HG03571 (cell line): ENCODE measurements around the gene AGK.
"Not testable (repeated sequence)": the region's sequence is repeated elsewhere in the genome, so short reads cannot be mapped to it uniquely, and the experiment has no call there.

Source experiments
- ATAC-seq: cut with Tn5 transposase; IDR thresholded peaks from one replicate; pipeline ENCODE4 v1.9.1; 2021; ENCODE audit not compliant: unreplicated experiment

AGK gene

DNA sequence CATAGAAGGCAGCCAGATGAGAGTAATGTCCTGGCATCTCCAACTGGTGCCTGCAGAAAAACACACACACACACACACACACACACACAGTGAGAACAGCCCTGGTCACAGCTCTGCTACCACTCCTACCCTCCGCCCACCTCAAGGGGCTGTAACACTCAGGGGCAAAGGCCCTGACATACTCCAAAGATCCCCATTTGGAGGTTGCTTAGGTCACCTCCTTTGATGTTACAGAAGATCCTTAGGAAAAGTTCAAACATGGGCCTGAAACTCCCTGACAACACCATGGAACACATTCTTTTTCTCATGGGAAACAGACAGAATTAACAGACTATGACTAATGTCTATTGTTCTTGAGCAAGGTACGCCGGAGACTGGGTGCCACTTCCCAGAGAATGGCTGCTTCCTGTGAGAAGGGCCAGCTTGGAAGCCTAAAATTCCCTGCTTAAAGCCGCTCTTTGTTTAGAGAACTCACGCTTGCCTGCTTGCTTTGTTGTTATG lies 123.0 kb downstream of the AGK start:
- ATAC-seq, result no peak

DNA sequence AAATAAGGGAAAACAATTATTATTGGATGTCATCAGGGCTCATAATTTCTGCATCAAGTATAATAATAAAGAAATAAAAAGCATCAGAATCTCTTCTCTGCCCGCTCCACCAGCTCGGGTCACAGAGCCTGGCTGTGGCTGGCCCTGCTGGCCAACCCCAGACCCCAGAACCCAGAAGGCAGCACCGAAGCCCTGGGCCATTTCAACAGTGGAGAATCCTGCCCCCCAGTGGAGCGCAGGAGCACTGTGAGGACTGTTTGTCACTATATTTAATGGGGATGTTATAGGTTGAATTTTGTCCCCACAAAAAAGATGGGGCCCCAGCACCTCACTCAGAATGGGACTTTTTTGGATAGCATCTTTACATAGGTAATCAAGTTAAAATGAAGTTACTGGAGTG lies 123.5 kb downstream of the AGK start:
- ATAC-seq, result no peak

DNA sequence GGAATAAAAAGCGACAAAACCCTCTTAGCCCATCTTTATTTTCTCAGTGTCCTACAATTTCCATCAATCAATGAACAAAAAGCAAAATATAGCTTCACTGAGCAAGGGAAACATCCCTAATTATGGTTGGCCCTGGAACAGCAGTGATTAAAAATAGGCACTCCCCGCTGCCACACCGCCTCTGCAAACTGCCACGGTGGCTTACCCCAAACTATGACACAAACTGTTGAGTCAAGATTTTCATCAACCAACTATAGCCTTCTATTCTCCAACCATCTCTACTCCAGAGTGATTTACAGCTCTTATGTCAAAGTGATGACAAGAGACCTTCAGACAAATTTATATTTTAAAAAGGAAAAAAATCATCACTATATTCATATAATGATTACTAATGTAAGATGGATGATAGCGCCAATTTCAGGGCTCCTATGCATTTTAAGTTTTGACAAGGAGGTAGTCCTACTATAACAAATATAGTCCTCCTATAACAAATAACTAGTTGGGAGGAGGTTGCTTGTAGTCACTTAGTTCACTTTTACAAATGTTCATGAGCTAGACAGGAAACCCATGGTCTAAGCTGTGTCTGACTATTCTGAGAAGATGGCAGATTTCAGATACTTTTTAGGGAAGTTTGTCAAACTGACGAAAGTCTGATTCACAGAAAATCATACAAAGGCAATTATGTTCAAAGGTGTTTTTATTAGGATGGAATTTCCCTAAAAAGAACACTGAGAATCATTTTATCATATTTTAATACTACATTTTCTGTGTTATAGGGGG lies 124.4 kb downstream of the AGK start:
- ATAC-seq, result no peak

DNA sequence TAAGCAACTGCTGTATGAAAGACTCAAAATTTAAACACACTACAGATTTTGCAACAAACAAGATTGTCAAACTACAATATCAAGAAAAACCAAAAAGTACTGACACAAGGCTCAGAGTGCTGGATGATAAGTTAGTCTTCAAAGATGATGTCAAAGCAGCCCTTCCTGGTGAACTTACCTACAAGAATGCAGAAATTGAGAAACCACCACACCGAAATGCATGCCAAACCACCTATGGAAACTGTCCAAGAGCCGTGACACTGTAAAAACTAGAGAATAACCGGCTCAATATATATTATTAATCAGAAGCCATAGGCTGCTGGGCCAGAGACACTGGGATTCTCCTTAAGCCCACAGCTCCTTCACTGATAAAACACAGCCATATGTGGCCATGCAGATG lies 125.4 kb downstream of the AGK start:
- no peak for ATAC-seq

DNA sequence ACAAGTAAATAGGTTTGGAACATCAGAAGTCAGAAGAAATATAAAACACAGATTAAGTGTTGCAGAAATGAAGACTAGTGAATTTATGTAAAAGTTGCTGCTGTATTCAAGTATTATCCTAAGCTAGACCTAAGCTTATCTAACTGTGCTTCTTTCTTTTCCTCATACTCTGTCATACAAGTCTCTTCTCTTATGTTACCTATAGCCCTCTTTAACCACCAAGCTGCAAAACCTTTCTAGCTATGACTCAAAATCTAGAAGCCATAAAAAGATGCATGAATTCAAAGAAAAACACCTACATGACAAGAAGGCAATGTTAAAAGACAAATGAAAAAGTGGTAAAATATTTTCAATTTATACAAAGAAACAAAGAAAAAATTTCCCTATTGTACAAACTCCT lies 127.8 kb downstream of the AGK start:
- no peak for ATAC-seq

DNA sequence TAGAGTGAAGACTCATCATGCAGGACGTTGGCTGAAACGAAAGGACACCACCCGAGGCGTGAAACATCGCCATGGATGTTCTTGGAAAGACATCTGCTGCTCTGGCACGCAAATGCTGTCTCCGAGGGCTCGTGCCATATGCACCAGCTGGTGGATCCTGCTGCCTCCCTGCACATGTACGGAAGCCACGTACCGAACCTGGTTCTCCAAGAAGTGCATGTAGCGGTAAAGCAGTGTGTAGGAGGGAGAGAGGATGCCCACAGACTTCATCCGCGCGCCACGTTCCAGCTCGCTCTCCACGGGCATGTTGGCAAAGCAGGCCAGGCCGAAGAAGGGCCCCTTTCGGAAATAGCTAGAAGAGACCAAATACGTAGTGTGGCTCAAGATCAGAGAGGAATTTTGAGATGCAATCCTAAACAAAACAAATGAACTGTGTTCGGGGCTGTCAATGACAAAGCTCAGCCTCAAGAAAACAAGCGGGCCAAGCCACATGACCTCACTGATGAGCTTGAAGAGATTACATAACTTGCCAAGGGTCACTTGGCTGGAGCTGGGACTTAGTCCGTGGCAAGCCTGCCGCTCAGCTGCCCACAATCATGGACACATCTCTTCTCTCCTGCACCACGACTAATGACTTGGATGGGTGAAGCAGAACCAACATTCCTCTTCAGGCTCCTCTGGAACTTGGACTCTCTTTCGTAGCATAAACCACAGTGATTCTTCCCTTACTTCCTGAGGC lies 134.2 kb downstream of the AGK start:
- no peak for ATAC-seq

DNA sequence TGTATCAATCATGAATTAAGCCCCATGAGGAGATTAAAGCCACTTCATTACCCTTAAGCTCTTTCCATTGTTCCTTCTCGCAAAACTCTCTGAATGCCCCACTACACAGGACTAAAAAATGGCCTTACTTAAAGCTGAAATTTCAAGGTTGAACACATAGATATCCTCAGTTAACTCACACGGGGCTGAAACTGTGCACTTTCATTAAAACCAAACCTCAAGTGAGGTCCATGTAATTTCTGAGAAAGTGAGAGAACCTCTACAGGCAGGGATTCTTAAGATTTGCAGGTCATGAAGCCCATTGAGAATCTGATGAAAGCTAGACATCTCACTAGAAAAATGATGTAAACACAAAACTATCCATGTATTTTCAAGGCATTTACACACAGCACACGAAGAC lies 134.9 kb downstream of the AGK start:
- ATAC-seq, result no peak

DNA sequence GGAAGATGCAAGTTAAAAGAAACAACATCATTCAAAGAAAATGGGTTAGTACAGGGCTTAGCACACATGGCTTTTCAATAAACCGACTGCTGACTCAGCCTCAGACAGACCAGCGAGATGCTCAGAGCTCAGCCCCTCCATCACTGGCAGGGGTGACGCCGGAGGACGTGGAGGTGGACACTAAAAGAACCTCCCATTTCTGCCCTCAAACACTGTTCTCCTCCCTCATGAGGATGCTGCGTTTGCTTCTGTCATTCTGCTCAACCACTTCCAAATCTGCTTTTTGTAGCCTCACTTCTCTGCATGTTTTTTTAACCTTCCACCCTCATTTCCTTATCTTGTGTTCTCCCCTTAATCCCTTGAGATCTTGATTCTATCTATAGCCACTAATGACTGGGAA lies 135.5 kb downstream of the AGK start:
- no peak for ATAC-seq

DNA sequence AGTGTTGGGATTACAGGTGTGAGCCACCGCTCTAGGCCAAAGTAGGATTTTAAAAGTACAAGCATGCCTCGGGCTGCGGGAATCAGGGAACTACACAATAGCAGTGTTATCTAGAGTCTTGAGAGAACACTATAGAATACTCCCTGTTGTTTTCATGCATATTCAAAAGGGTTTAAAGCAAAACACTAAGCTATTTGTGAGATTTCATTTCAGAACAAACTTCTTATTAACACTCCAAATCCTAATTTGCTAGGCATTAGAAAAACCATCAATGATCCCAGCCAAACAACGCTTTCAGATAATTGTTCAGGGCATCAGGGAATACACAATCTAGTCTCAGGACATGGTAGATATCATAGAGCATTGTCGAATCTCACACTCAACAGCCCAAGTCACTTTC lies 136.8 kb downstream of the AGK start:
- ATAC-seq, result no peak

DNA sequence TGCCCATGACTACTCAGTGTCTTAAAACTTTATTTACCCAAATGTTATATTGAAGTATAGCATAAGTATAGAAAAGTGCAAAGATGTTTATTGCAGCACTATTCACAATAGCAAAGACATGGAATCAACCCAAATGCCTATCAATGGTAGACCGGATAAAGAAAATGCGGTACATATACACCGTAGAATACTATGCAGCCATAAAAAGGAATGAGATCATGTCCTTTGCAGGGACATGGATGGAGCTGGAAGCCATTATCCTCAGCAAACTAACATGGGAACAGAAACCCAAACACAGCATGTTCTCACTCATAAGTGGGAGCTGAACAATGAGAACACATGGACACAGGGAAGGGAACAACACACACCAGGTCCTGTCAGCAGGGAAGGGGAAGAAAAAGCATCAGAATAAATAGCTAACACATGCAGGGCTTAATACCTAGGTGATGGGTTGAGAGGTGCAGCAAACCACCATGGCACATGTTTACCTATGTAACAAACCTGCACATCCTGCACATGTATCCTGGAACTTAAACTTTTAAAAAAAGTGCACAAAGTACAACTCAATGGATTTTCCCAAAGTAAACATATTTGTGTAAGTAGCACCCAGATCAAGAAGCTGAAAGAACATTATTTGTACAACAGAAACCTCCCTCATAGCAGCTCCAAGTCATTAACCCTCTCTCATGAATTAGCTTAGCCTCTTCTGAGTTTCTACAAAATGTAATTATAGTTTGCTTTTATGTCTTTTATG lies 138.0 kb downstream of the AGK start:
- not testable (repeated sequence) for ATAC-seq

DNA sequence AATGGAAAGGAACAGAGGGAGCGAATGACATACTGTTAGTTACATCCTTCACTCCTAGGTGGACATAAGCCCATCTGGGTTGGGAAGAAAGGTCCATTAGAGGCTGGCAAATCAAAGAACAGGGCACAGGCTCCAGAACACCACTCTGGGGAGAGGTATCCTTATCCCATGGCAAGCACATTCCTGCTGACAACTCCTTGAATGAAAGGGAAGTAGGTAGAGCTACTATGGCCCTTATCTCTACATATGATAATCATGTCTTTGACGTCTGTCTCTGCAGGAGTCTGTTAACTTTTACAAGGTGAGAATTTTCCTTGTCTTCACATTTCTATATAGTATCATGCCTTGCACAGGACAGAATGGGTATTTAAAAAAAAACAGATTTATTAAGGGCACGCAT lies 140.3 kb downstream of the AGK start:
- ATAC-seq, result no peak

DNA sequence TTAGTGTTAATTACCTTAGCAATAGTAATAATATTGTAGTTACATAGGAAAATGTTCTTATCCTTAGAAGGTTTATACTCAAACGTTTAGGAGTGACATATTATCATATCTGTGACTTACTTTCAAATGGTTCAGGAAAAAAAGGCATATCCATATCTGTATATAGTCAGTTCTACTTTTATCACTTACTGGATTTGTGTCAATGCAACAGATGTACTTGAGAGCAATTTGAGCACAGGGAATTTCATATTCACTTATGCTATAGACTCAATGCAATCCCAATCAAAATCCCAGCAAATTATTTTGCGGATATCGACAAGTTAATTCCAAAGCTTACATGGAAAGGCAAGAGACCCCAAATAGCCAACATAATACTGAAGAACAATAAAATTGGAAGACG lies 140.8 kb downstream of the AGK start:
- no peak for ATAC-seq

DNA sequence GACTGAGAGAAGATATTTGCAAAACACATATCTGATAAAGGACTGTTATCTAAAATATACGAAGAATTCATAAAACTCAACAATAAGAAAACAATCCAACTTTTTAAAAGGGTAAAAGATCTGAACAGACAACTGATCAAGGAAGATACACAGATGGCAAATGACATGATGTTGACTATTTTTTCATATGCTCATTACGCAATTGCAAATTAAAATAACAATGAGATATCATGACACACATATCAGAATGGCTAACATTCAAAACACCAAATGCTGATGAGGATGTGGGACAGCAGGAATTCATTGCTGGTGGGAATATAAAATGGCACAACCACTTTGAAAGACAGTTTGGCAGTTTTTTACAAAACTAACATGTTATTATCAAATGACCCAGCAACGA lies 141.9 kb downstream of the AGK start:
- no peak for ATAC-seq

DNA sequence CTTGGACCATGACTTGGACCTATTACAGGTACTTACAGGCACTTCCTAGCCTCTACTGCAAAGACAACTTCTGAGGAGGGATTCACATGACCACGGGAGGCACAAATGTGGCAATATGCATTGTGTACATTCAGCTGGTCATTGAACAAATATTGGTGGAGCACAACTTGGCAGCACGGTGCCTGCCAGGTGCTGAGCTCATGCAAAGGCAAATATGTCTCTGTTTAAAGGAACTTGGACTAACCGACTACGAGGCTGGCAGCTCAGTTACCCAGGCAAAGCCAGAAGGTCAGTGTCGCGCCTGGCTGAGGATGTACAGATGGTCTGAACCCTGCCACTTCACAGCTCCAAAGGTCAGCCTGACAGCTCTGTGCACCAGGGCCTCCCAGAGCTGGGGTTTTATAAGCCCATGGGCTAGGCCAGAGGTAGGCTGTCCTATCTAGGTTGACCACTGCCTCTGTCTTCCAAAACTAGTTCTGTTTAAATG lies 144.6 kb downstream of the AGK start:
- ATAC-seq, result no peak

DNA sequence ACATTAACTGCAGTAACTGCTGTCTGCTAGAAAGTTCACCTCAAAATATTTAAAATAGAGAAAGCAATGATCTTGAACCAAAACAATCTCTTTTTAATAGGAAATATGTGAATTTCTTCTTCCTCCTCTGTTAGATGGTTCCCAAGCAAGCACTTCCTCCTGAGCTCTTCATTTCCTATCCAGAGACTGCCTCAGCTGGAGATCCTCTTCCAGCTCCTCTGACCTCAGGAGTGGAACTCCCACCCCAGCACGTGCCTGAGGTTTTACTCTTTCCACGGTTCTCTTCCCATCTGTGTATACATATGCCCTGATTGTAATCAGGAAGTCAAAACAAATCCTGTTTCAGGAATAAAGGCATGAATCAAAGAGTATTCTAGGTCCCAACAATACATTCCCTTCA lies 145.1 kb downstream of the AGK start:
- ATAC-seq, result no peak

DNA sequence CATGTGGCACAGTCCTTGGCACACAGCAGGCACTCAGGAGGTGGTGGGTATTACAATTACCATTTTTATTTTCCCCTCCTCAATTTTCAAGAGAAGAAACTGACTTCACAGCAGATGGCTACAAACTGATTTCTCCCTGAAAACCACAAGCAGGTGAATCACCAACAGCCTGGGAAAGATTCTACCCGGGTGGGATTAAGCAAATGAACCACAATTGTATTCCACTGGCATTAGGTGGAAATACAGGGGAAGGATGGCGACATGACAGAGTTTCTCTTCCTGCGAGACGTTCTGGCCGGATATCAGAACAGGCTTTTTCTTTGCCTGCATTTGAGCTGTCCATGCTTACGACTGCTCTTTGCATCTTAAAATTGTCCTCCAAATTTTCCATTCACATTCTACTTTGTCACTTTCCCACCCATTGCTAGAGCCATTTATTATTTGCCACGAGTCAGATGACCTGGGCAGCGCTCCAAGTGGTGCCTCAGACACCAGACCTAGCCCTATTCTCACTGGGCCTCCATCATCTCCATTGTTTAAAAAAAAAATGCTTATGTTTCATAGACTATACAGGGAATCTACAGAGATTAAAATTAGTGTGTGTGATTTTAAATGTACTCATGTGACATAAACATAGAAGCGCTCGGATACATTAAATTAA lies 146.1 kb downstream of the AGK start:
- ATAC-seq, result no peak

DNA sequence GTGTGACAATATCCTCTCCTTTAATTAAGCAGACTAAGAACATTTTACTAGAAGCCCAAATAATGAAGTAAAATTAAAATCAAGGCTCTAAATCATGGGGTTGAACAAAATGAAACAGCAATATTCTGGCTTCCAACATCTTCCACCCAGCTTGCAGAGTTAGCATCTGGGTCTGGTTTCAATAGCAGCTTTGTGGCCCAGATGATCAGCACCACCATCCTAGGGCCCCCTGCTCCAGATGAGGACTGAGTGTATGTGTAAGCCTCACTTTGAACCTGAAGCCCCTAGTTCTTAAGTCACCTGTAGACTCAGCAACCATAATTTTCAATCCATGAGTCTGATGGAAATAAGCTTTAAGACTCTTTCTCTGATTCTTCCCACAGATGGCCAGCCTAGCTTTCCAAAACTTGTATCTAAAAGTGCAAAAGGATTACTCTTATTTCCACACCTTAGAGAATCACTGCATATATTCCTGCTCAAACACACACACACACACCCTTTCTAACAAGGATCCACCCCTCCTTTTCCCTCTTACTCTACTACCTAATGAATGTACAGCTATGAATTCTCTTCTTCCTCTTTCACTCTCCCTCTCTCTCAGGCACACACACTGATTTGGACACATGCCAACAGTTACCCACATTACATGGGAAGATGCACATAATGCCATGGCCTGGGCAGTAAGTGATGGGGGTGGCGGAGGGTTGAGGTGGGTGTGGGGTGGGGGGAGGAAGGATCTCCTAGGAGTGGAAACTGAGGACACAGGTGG lies 147.2 kb downstream of the AGK start:
- no peak for ATAC-seq

DNA sequence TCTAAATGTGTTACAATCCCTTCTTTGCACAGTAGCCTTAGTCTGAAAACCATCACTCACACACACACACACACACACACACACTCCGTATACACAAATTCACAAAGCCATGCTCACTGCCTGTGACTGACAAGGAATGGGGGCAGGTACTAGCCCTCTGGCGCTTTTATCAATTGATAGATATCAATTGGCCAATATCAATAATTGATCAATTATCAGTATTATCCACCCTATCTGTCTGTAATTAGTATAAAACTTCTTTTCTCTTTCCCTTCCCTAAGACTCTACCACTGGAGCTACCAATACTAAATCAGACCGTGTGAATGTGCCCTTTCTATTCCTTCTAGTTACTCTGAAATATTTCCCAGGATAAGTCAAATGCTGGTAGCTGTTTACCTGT lies 148.7 kb downstream of the AGK start:
- ATAC-seq, result no peak

DNA sequence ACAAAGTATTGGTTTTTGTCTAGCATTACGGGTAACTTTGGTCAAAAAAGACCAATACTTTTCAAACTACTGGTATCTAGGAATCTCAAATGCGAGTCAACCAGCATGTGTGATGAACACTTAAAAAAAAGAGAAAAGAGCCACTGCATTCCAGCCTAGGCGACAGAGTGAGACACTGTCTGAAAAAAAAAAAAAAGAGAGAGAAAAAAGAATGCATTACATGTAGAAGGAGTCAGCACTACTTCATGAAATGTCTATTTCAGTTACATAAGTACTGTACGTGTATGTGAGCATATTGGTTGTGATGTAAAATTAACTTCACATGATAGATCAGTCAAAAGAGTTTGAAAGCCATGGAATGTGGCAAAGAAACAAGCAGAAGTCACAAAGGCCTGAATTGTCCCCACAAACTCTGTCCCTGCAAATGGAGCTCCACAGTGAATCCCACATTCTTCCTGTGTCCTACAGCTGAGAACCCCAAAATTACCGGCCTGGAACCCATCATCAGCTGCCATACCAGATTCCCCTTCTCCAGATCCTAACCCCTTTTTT lies 149.2 kb downstream of the AGK start:
- ATAC-seq, result no peak

DNA sequence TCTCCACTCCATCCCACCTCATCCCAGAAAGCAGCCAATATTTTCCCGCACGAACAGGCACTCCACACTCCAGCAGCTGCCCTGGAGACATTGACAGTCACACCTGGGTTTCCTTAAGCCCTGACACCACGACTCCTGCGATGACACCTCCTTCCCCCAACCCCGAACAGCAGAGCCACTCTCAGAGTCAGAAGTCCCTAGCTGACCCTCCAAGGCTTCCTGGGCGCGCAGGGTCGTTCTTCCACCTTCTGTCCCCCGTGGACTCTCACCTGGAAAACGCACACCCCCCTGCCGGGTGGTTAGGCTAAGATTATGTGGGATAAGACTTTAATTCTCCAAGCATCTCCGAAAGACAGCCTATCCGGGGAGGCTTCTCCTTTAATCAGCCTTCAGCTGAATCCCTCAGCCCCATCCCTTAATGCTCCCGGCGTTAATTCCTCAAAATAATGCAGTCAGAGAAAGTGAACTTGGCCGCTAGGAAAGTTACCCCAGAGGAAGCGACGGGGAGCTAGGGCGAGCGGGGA lies 149.7 kb downstream of the AGK start:
- no peak for ATAC-seq
